CD1c-positive myeloid dendritic cell (primary cell): ENCODE results near the gene DYRK1B.
"Not testable (repeated sequence)": the region's sequence is repeated elsewhere in the genome, so short reads cannot be mapped to it uniquely, and the experiment has no call there.

Experiments used
- DNase-seq: peaks from one replicate; pipeline ENCODE4 v3.0.0-alpha.2; 2016; ENCODE audit errors: extremely low spot score

Gene DYRK1B

DNA sequence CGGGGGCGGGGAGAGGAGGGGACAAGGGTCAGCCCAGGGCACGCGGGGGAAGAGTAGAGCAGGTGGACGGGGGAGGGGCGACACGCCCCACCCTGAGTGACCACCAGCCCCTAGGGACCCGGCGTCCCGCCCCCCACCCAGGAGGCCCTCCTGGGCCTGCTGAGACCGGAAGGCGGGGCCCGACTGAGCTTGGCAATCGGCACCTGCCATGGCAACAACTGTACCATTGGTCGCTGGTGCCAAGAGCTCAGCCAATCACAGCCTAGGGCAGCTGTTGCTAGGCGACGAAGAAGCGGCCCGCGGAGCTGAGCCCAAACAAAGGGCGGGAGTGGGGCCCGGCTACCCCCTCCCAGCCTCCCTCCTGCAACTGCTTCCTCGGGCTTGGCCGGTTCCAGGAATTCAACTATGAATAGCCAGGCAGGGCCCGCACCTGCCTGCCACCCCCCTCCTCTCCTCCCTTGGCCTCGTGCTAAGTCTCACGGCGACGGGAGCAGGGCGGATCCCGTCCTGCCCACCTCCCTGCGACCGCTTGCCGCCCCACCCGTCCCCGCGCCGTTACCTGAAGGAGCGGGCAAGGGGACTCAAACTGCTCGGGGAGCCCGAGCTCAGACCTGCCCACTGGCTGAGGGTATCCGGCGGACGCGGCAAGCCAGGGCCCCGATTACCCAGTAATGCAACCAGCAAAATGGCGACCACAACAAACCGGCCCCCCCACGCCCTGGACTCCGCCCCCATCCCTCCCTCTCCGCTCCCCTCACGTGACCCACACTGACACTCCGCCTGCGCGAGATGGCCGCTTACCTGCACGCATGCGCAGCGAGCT lies at the start of gene DYRK1B:
TSS of gene DYRK1B (minus strand) at position 699 of the 823 bp plus-strand sequence. CDS start 2,295 bp downstream, outside the sequence.
- peak; percentile 98 for DNase-seq

GRCh38 chr19:39882645-39883044 lies 48.7 kb upstream of the DYRK1B start:
- DNase-seq, result not testable (repeated sequence)

DNA sequence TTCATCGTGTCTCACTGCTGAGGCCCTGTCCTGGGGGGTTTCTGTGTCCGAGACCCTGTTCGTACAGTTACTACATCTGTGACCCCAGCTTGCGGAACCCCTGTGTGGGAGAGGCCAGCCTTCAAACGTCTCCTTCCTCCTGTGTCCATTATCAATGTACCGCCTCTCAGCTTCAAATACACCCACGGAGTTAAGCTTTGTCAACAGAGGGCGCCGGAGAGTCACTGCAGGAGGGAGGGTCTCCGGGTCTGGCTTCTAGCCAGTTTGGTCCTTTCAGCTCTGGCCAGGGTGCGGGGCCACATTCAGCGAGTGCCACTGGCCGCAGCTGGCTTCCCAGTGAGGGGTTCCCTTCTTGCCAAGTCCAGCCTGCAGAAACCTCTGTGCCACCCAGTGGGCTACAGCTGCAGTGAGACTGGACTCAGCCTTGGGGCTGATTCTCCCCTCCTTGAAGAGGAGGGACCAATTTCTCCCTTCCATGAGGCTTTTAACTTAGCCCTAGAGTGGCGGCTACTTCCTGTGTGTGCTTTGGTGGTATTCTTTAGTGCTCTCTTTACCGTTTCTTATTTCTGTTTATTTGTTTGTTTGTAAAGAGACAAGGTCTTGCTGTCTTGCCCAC lies 47.6 kb upstream of the DYRK1B start:
- DNase-seq, result peak; percentile 63

DNA sequence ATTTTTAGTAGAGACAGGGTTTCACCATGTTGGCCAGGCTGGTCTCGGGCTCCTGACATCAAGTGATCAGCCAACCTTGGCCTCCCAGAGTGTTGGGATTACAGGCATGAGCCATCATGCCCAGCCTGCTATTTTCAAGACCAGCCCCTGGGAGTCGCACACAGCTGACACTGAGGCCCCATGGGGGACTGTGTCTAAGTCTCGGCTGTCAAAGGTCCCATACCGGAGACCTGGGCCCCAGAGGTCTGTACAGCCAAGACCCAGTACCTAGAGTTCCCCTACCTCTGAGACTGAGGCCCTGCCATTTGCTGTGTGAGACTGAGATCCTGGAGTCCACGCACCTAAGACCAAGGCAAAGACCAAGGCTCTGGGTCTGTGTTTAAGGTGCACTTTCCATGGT lies 46.3 kb upstream of the DYRK1B start:
- DNase-seq, result not testable (repeated sequence)

- not testable (repeated sequence) for DNase-seq
These were observed 45.8 kb upstream of the DYRK1B start for GRCh38 chr19:39879796-39880195.

GRCh38 chr19:39878866-39879265 lies 44.9 kb upstream of the DYRK1B start:
- DNase-seq, result not testable (repeated sequence)

- no peak for DNase-seq
These were observed 44.4 kb upstream of the DYRK1B start for GRCh38 chr19:39878398-39878797.

- DNase-seq, result not testable (repeated sequence)
These were observed 44.0 kb upstream of the DYRK1B start for GRCh38 chr19:39877982-39878381.

DNA sequence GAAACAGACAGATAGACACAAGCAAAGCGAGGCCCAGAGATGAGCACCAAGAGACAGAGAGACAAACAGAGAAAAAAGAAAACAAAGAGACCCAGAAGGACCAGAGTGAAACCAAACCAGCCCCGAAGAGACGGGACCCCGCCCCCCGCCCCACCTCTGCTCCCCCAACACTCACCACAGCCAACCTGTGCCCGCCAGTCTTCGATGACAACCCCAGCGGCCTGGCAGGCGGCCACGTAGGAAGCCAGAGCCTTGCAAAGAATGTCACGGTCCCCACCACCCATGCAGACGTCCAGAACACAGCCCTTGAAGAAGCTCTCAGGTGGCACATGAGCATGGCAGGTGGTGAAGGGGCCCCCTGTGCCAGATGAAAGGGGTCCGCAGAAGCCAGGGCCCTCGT lies 43.5 kb upstream of the DYRK1B start:
- not testable (repeated sequence) for DNase-seq

GRCh38 chr19:39876486-39876885 lies 42.5 kb upstream of the DYRK1B start:
- not testable (repeated sequence) for DNase-seq

DNA sequence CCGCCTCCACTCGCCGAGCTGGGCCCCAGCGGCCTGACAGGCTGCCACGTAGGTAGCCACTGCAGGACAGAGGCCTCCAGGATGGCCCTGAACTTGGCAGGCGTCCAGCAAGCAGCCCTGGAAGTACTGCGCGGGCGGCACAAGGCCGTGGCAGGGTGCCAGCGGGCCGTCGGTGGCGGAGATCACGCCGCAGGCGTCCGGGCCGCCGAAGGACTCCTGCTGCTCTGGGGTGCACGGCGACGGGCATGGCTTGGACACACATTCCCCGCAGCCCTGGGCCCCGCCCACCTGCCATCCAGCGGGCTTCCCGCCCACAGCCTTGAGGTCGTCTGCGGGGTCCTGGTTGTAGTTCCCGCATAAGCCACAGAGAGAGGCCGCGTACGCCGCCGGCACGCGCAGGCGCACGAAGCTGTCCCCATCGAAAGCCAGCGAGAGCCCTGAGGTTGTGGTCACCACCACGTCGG lies 41.5 kb upstream of the DYRK1B start:
- DNase-seq, result not testable (repeated sequence)

DNA sequence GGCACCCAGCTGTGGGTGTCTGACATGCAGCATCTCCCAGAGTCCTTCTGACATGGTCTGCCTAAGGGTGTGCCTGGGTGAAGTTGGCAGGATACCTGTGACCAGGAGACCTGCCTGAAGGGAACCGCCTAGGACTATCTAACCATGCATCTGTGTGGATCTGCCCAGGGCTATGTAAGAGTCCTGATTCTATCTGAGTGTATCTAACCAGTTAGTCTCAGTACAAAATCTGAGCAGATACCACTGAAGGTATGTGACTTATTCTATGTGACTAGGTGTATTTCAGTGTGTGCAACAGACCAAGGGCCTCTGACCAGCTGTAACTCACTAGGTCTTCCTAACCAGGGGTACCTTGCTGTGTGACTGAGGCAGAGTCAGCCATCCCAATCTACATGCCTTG lies 40.4 kb upstream of the DYRK1B start:
- DNase-seq, result no peak

DNA sequence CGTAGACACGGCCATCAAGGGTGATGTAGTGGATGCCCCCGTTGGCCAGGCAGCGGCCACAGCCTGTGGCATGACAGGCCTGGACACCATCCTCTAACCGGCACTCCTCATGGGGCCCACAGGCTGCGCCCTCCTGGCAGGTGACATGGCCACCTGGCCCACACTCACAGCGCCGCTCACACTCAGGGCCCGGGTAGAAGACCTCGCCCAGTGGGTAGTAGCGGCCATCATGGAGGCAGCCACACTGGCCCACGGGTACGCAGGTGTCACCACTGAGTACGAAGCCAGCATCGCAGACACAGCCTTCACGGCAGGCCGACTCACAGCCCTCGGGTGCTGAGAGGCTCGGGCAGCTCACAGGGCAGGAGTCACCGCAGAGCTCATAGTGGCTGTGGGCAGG lies 39.4 kb upstream of the DYRK1B start:
- no peak for DNase-seq

GRCh38 chr19:39871886-39872866 lies 38.2 kb upstream of the DYRK1B start:
- no peak for DNase-seq

DNA sequence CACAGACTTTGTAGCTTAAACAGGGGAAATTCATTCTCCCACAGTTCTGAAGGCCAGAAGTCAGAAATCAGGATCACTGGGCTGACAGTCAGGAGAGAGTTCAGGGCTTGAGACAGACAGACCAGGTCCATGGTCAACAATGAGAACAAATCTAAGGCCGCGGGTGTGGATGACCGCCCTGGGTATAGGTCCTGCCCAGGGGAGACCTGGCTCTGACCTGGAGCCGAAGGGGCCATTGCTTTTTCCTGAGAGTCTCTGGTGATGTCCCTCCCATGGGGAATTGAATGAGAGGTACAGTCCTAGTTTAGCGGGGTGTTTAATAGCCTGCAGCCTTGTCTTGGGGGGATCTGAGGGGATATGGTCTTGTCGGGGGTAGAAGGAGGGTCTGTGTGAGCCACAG lies 37.4 kb upstream of the DYRK1B start:
- DNase-seq, result no peak

- DNase-seq, result no peak
These were observed 36.4 kb upstream of the DYRK1B start for GRCh38 chr19:39870171-39870971.

GRCh38 chr19:39867952-39868351 lies 34.0 kb upstream of the DYRK1B start:
- no peak for DNase-seq

DNA sequence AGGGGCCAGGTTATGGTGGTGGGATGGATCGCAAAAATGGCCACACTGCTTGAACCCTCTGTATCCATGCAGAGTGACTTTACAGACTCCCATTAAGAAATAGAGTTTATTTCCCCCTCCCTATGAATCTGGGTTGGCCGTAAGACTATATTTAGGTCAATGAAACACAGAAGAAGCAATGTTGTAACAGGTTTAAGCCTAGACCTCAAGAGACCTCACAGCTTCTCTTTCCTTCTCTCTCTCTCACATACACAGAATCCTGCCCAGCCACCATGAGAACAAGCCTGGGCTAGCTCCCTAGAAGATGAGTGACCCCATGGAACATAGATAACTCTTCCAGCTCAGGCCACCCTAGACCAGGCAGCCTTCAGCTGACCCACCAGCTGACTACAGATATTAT lies 33.2 kb upstream of the DYRK1B start:
- DNase-seq, result no peak

GRCh38 chr19:39865953-39866352 lies 32.0 kb upstream of the DYRK1B start:
- no peak for DNase-seq

GRCh38 chr19:39865186-39865585 lies 31.2 kb upstream of the DYRK1B start:
- no peak for DNase-seq

GRCh38 chr19:39864118-39864517 lies 30.2 kb upstream of the DYRK1B start:
- DNase-seq, result no peak
